DMS114 treated with DMSO at 0.1 percent for 48 hours (cell line): ENCODE results near the gene CAPN14.

Experiments
- DNase-seq: peaks from one replicate; lab custom pipeline; 2025; ENCODE audit not compliant: unreplicated experiment; lab: John Stamatoyannopoulos, UW

The CAPN14 gene

GRCh38 chr2:31244101-31244500 lies 26.8 kb upstream of the CAPN14 start:
- DNase-seq: no peak

GRCh38 chr2:31243053-31243452 lies 25.7 kb upstream of the CAPN14 start:
- DNase-seq: no peak

DNA sequence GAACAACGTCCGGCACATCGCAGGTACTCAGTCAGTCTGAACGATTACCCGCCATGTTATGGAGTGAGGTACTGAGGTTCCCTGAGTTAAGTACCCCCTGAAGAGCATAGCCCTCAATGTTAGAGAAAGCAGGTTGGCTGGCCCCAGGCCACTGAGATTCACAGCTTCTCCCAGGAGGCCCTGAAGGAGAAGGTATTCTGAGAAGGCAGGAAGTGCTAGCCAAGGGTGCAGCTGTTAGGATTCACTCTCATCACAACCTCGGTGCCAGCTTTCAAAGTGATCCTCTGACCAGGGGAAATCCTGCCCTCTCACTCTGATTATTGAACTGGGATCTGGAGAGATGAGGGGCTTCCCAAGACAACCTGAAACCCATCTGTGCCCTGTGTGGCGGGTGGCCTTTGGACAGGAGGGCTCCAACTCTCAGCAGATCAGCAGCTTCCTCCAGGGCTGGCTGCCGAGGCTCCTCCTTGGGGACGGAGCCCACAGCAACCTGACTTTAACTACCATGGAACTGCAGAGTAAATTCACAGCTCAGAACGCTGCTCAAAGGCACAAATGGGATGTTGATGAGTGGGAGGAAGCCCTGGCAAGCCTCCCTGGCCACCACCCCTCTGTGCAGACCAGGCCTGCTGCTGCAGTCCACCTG lies 24.4 kb upstream of the CAPN14 start:
- no peak for DNase-seq

- no peak for DNase-seq
These were observed 23.4 kb upstream of the CAPN14 start for GRCh38 chr2:31240381-31241365.

- no peak for DNase-seq
These were observed 22.4 kb upstream of the CAPN14 start for GRCh38 chr2:31239593-31240177.

DNA sequence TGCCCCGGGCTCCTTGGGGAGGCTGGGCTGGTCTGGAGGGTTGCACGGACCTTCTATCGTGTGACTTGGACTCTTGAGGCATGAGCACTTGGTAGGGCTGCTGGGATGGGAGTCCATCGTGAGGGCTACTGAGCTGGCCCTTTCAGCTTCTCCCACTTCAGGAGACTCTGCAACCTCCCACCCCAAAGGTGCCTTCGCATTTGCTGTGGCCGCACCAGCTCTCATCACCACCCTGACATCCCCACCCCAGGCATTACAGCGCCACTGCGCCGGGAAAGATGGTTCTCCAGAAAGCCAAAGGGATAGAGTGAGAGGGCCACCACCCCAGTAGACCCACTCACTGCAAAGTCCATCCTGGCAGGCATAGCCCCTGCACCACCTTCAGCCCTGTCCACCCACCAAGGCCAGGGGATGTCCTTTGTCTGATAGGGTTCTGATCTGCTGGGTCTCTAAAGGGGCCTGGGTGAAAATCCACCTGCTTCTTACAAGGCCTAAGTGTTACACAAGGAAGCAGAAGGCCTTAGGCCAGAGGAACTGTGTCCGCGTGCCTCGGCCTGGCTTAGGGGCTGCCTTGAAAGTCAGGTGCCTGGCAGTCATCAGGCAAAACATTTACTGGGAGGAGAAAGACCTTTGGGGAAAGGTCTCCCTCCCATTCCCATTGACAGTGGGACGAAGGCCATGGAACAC lies 21.7 kb upstream of the CAPN14 start:
- no peak for DNase-seq

- no peak for DNase-seq
These were observed 21.0 kb upstream of the CAPN14 start for GRCh38 chr2:31238126-31238905.

DNA sequence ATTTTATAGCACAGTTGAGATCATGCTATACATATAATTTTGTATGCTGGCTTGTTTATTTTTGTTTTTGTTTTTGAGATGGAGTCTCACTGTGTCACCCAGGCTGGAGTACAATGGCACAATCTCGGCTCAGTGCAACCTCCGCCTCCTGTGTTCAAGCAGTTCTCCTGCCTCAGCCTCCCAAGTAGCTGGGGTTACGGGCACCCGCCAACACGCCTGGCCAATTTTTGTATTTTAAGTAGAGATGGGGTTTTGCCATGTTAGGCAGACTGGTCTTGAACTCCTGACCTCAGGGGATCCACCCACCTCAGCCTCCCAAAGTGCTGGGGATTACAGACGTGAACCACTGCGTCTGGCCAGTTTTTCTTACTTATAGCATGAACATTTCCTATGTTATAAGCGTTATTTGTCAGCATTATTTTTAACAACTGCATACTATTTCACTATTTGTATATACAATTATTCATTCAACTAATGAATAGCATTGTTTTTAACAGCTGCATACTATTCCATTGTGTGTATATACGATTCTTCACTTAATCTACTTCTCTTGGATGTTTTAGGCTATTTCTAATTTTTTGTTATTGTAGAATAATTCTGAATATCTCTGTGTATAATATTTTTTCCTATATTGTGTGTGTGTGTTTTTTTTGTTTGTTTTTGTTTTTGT lies 20.2 kb upstream of the CAPN14 start:
- no peak for DNase-seq

DNA sequence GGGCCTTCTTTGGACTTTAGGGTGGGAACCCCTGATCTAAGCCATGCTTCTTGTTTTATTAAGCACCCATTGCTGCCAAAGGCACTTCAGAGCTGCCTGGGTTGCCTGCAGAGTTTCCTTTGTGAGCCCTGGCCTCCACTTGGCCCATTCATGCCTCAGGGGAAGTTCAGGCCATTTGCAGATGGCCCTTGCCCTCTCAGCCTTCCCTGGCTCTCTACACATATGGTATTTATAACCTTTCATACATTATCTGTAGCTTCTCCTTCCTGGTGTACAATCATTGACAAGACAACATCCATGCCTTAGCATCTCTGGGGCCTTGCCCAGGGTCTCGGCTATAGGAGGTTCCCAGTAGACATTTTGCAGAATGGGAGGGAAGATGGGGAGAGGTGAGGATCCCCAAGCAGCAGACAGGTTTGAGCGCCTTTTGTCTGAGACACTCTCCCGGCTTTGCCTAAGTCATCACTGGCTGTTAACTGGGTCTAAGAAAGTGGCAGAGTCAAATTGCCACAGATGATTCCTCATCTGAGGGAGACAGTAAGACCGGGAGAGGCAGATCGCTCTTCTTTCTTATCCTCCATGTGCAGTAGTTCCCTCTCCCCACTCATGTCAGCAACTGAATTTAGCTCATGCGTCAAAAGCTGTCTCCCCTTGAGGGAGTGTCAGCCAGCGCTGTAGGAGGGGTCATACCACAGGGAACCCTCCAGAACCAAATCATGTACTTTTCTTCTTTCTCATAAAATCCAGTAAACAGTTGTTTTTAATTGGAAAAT lies 19.3 kb upstream of the CAPN14 start:
- DNase-seq: no peak

- DNase-seq: no peak
These were observed 18.2 kb upstream of the CAPN14 start for GRCh38 chr2:31235504-31235902.

DNA sequence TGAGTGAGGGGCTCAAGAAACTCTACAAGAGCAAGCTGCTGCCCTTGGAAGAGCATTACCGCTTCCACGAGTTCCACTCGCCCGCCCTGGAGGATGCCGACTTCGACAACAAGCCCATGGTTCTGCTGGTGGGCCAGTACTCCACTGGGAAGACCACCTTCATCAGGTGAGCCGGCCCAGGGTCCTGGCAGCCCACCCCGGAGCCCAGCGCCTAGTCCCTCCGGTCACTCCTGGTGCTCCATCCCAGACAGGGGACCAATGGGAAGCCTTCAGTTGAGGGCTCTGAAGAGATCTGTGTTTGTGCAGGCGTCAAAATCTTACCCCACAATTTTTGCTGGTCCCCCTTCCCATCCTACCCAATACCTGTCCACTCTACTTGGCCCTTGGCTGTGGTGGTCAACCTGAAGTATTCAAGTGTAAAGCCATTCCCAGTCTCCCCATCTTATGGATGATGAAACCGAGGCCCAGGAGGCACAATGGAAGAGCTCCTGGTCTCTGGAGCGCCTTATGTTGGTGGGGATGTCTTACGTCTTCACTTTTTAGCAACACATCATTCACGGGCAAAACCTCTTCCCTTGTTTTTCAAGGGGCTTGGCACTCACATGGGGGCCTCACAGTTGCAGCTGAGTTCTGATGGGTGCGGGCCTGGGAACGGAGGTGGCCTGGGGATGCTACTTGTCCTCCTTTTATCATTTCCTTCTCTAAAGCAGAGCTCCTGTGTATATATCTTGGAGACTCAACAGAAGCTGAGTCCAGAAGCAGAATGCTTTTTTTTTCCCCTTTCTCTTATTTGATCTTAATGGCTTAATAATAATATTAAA lies 17.6 kb upstream of the CAPN14 start:
- no peak for DNase-seq

GRCh38 chr2:31233741-31234682 lies 16.7 kb upstream of the CAPN14 start, which contains the start of gene EHD3:
Gene EHD3, plus strand, starts transcription at chr2:31234152. Its CDS starts 470 bp downstream, at chr2:31234622.
- DNase-seq: peak; percentile 83

- DNase-seq: no peak
These were observed 15.9 kb upstream of the CAPN14 start for GRCh38 chr2:31233231-31233630.

DNA sequence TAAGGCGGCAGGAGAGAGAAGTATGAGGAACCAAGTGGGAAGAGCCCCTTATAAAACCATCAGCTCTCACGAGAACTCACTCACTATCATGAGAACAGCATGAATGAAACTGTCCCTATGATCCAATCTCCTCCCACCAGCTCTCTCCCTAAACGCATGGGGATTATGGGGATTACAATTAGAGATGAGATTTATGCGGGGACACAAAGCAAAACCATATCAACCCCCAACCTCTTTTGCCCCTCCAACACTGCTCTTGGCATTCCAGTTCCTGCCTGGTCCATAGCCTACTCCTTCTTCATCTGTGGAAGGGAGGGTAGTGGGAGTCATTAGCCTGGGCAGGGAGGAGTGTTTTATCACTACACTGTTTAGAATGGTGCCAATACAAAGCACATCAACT lies 15.3 kb upstream of the CAPN14 start:
- DNase-seq: no peak

- no peak for DNase-seq
These were observed 14.4 kb upstream of the CAPN14 start for GRCh38 chr2:31231571-31232302.

DNA sequence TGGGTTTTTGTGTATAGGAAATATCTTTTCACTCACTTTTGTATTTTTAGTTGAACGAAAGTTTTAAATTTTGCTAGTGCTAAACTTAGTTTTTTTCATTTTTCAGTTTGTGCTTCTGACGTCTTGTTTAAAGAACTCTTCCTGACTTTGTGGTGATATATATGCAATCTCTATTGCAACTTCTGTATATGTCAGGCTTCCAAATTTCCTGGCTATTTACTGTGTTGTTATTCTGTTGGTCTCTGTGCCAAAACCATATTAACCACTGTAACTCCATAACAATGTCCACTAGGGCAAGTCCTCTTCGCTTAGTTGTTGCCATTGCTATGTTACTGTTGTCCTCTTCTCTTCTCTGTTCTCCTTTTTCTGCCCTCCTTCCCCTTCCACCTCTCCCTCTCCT lies 13.4 kb upstream of the CAPN14 start:
- no peak for DNase-seq

DNA sequence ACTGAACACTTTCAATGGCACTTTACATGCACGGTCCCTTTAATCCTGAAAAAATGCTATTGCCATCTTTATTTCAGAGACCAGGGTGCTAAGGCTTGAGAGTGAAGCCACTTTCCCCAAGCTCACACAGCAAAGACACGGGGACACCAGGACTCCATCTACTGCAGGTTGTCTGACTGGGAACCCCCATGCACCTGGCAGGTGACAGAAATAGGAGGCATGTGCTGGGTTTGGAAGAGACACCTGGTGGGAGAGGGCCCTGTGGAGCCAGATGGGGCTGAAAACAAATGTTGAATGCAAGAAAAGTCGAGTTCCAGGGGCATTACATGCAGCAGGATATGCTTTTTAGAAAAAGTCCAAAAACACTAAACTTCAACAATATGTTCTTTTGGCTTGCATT lies 11.4 kb upstream of the CAPN14 start:
- DNase-seq: no peak
